ENCODE measurements around the gene ABI1.

The ABI1 gene

GRCh38 chr10:26854524-26854923 lies 6.2 kb downstream of the ABI1 start:
- no peak for DNase-seq

- DNase-seq, result no peak
These were observed 16.3 kb downstream of the ABI1 start for GRCh38 chr10:26844396-26844975.

- no peak for DNase-seq
These were observed 17.0 kb downstream of the ABI1 start for GRCh38 chr10:26843736-26844135.

- DNase-seq, result no peak
These were observed 18.9 kb downstream of the ABI1 start for GRCh38 chr10:26841733-26842317.

GRCh38 chr10:26840938-26841732 lies 19.6 kb downstream of the ABI1 start:
- DNase-seq, result no peak

- no peak for DNase-seq
These were observed 20.7 kb downstream of the ABI1 start for GRCh38 chr10:26839966-26840627.

GRCh38 chr10:26837139-26837538 lies 23.6 kb downstream of the ABI1 start:
- no peak for DNase-seq

GRCh38 chr10:26835025-26835424 lies 25.7 kb downstream of the ABI1 start:
- DNase-seq, result no peak

GRCh38 chr10:26832960-26833359 lies 27.8 kb downstream of the ABI1 start:
- DNase-seq, result no peak

- no peak for DNase-seq
These were observed 28.8 kb downstream of the ABI1 start for GRCh38 chr10:26831936-26832335.

GRCh38 chr10:26829810-26830515 lies 30.8 kb downstream of the ABI1 start:
- no peak for DNase-seq

GRCh38 chr10:26824015-26824690 lies 36.6 kb downstream of the ABI1 start:
- DNase-seq, result no peak

GRCh38 chr10:26821699-26822570 lies 38.8 kb downstream of the ABI1 start:
- no peak for DNase-seq

- DNase-seq, result no peak
These were observed 45.3 kb downstream of the ABI1 start for GRCh38 chr10:26815500-26815899.

- DNase-seq, result no peak
These were observed 50.2 kb downstream of the ABI1 start for GRCh38 chr10:26810435-26811026.

GRCh38 chr10:26809973-26810372 lies 50.8 kb downstream of the ABI1 start:
- no peak for DNase-seq

- no peak for DNase-seq
These were observed 53.2 kb downstream of the ABI1 start for GRCh38 chr10:26807532-26807931.

GRCh38 chr10:26806557-26806956 lies 54.2 kb downstream of the ABI1 start:
- DNase-seq, result no peak

GRCh38 chr10:26805567-26806245 lies 55.1 kb downstream of the ABI1 start:
- no peak for DNase-seq
